GM23338 (cell line): ENCODE data around the gene MFRP. TPM values are rescaled to one million over a fixed set of nuclear protein-coding genes. Genes with fewer than 3 reads are reported as not detected.

Experiments used
- ATAC-seq: fragments of 200-7000 bp; cut with Tn5 transposase; 3 replicates; pipeline ENCODE4 v1.9.1; 2020
- DNase-seq: peaks from one replicate; pipeline ENCODE4 v3.0.0-alpha.2; 2015; ENCODE audit warnings: low spot score
- H2AFZ ChIP-seq: fragments of 200-600 bp; sonication (generic); 2 replicates; pipeline ENCODE4 v1.8.0; 2016; ENCODE audit warnings: antibody characterized with exemption, mild to moderate bottlenecking, moderate library complexity
- H3F3A ChIP-seq: fragments of 200-600 bp; sonication (generic); replicated peaks from 2 replicates; pipeline ENCODE4 v1.8.0; 2017; ENCODE audit warnings: antibody characterized with exemption, mixed run types, low read depth
- H3K27ac ChIP-seq: fragments of 200-600 bp; sonication (generic); 2 replicates; pipeline ENCODE4 v1.6.1; 2016; ENCODE audit warnings: low read depth
- H3K27me3 ChIP-seq: fragments of 200-600 bp; sonication (generic); 2 replicates; pipeline ENCODE4 v1.8.0; 2016; ENCODE audit warnings: mild to moderate bottlenecking, mixed run types, moderate library complexity; ENCODE audit not compliant: insufficient read depth
- H3K36me3 ChIP-seq: fragments of 200-600 bp; sonication (generic); 2 replicates; pipeline ENCODE4 v1.8.0; 2016; ENCODE audit warnings: mild to moderate bottlenecking; ENCODE audit not compliant: insufficient read depth
- H3K4me1 ChIP-seq: fragments of 200-600 bp; sonication (generic); 2 replicates; pipeline ENCODE4 v1.8.0; 2016; ENCODE audit warnings: mild to moderate bottlenecking, moderate library complexity; ENCODE audit not compliant: insufficient read depth
- H3K4me2 ChIP-seq: fragments of 200-600 bp; sonication (generic); 2 replicates; pipeline ENCODE4 v1.7.1; 2017; ENCODE audit warnings: mixed run types
- H3K4me3 ChIP-seq: fragments of 200-600 bp; sonication (generic); 2 replicates; pipeline ENCODE4 v1.6.1; 2016; ENCODE audit warnings: mixed run types
- H3K79me2 ChIP-seq: fragments of 200-600 bp; sonication (generic); replicated peaks from 2 replicates; pipeline ENCODE4 v1.8.0; 2017; ENCODE audit warnings: mild to moderate bottlenecking; ENCODE audit not compliant: insufficient read depth
- H3K9me2 ChIP-seq: fragments of 200-600 bp; sonication (generic); 2 replicates; pipeline ENCODE4 v1.8.0; 2017; ENCODE audit not compliant: insufficient read depth
- H4K20me1 ChIP-seq: fragments of 200-600 bp; sonication (generic); replicated peaks from 2 replicates; pipeline ENCODE4 v1.8.0; 2017; ENCODE audit warnings: mild to moderate bottlenecking; ENCODE audit not compliant: insufficient read depth
- H3K27ac Mint-ChIP-seq: 2 replicates; pipeline ENCODE4 v1.8.0; 2020; ENCODE audit warnings: inconsistent platforms, mild to moderate bottlenecking, moderate library complexity, mixed read lengths
- H3K27me3 Mint-ChIP-seq: 3 replicates; pipeline ENCODE4 v1.8.0; 2022; ENCODE audit warnings: low read depth, mild to moderate bottlenecking, moderate library complexity, mixed read lengths, inconsistent platforms; ENCODE audit not compliant: insufficient read depth, poor library complexity
- H3K36me3 Mint-ChIP-seq: 3 replicates; pipeline ENCODE4 v1.8.0; 2021; ENCODE audit warnings: low read depth, mild to moderate bottlenecking, inconsistent platforms, moderate library complexity, mixed read lengths
- H3K4me1 Mint-ChIP-seq: 3 replicates; pipeline ENCODE4 v1.8.0; 2020; ENCODE audit warnings: mild to moderate bottlenecking, inconsistent platforms, mixed read lengths
- H3K4me3 Mint-ChIP-seq: 3 replicates; pipeline ENCODE4 v1.8.0; 2021; ENCODE audit warnings: moderate library complexity, mild to moderate bottlenecking, inconsistent platforms, mixed read lengths
- H3K9me3 Mint-ChIP-seq: 3 replicates; pipeline ENCODE4 v1.8.0; 2020; ENCODE audit warnings: moderate library complexity, mild to moderate bottlenecking, inconsistent platforms, mixed read lengths
- CREB1 ChIP-seq: fragments of 250-450 bp; sonication (Bioruptor Pico); IDR thresholded peaks from 2 replicates; pipeline ENCODE4 v1.5.0; 2020; ENCODE audit warnings: low read depth, mild to moderate bottlenecking, moderate library complexity
- CTCF ChIP-seq, 2 experiments: fragments of 200-600 bp in 1 of 2; sonication (generic) in 1 of 2; conservative IDR thresholded peaks; 2 replicates each; pipeline versions ENCODE4 v1.5.1 to v1.6.1; 2016 to 2017; ENCODE audit warnings: antibody characterized with exemption in 2 of 2, low read depth in 2 of 2, mild to moderate bottlenecking in 2 of 2, moderate library complexity in 1 of 2
- EZH2phosphoT487 ChIP-seq: fragments of 200-600 bp; sonication (generic); IDR thresholded peaks from one replicate; pipeline ENCODE4 v1.8.1; 2018; ENCODE audit warnings: antibody characterized with exemption; ENCODE audit not compliant: unreplicated experiment
- JUNB ChIP-seq: IDR thresholded peaks from one replicate; pipeline ENCODE4 v1.6.1; 2016; ENCODE audit warnings: antibody characterized with exemption; ENCODE audit not compliant: unreplicated experiment
- NANOG ChIP-seq: IDR thresholded peaks from 2 replicates; pipeline ENCODE4 v1.6.1; 2016; ENCODE audit warnings: antibody characterized with exemption, borderline replicate concordance
- POLR2AphosphoS5 ChIP-seq: IDR thresholded peaks from 2 replicates; pipeline ENCODE4 v1.6.1; 2016; ENCODE audit warnings: antibody characterized with exemption, low read depth
- REST ChIP-seq: IDR thresholded peaks from one replicate; pipeline ENCODE4 v1.6.1; 2018; ENCODE audit warnings: antibody characterized with exemption; ENCODE audit not compliant: unreplicated experiment
- ZNF114 ChIP-seq: fragments of 250-450 bp; sonication (Bioruptor Pico); IDR thresholded peaks from 2 replicates; pipeline ENCODE4 v1.5.0; 2020; ENCODE audit warnings: mild to moderate bottlenecking, moderate library complexity
- ZNF331 ChIP-seq: fragments of 250-450 bp; sonication (Bioruptor Pico); IDR thresholded peaks from 2 replicates; pipeline ENCODE4 v1.5.0; 2020; ENCODE audit warnings: low read depth, mild to moderate bottlenecking, moderate library complexity
- ZNF462 ChIP-seq: fragments of 250-450 bp; sonication (Bioruptor Pico); IDR thresholded peaks from 2 replicates; pipeline ENCODE4 v1.5.0; 2020; ENCODE audit warnings: mild to moderate bottlenecking, moderate library complexity
- polyA plus RNA-seq: library from polyadenylated mRNA; unstranded; fragments of >200 nt; fragmentation: Nextera tagmentation; extraction: Ambion mirVana; gene quantifications from 2 replicates; pipeline ENCODE4 v1.2.1, GENCODE V29; 2016
- total RNA-seq: library from RNA; depleted of rRNA; stranded (reverse); fragments of >200 nt; shearing (Covaris generic); gene quantifications from 2 replicates; pipeline ENCODE4 v1.2.3, GENCODE V29; 2014

MFRP gene
- total and polyA plus RNA-seq, 2 experiments from 2014 or later: 0.03 TPM; not detected in 1

GRCh38 chr11:119372260-119373058, 26.0 kb upstream of the MFRP start:
- peaks cover 69% of the 10 kb centered on the region for H3K4me1 Mint-ChIP-seq
- Histone ChIP-seq H2AFZ (no peak overlapping the region), H4K20me1 (no peaks in the 10 kb centered on the region; the same call in 1 of the 2 replicates), H3K36me3 (no peaks in the 10 kb centered on the region), H3K4me3 (no peak overlapping the region), H3K27me3 (no peaks in the 10 kb centered on the region), H3F3A (no peaks in the 10 kb centered on the region), H3K79me2 (no peaks in the 10 kb centered on the region), H3K9me2 (no peaks in the 10 kb centered on the region), H3K27ac (no peak overlapping the region), H3K4me2 (no peak overlapping the region), H3K4me1 (peaks cover 28% of the 10 kb centered on the region)
- no peak overlapping the region for H3K4me3 Mint-ChIP-seq
- no peak overlapping the region for H3K27ac Mint-ChIP-seq
- no peak for DNase-seq
- no peaks in the 10 kb centered on the region; the same call in 2 of the 3 replicates for H3K36me3 Mint-ChIP-seq
- no peak for ATAC-seq
- no peak for TF ChIP-seq ZNF331 (CRISPR knock-in tag)
- TF ChIP-seq ZNF114 (CRISPR knock-in tag): no peak
- TF ChIP-seq JUNB: no peak
- TF ChIP-seq CTCF (conservative IDR thresholded peaks at IDR 0.05; ENCODE audit: low read depth in 2 of 2): no peak
- no peak for TF ChIP-seq POLR2AphosphoS5
- TF ChIP-seq ZNF462 (CRISPR knock-in tag): no peak
- no peak for TF ChIP-seq CREB1
- no peak for TF ChIP-seq EZH2phosphoT487
- no peak for TF ChIP-seq REST
- TF ChIP-seq NANOG: no peak
- H3K27me3 Mint-ChIP-seq: peaks cover 19% of the 10 kb centered on the region
- H3K9me3 Mint-ChIP-seq: no peaks in the 10 kb centered on the region
